Ascending aorta (tissue), 2 donors: Measurements from ENCODE around the gene LRGUK. TPM values are rescaled to one million over a fixed set of nuclear protein-coding genes. Genes with fewer than 3 reads are reported as not detected.

Experiments
- DNase-seq, 2 donors: peaks; one replicate each; pipeline ENCODE4 v3.0.0-alpha.2; 2019; ENCODE audit warnings: low spot score in 2 of 2
- H3K27ac ChIP-seq, 2 donors: fragments of 200-600 bp; sonication (generic); one replicate each; pipeline ENCODE4 v1.5.1; 2016 to 2017; ENCODE audit warnings: mild to moderate bottlenecking in 1 of 2
- H3K27me3 ChIP-seq: fragments of 200-600 bp; sonication (generic); one replicate; pipeline ENCODE4 v1.5.1; 2017
- H3K36me3 ChIP-seq, 2 donors: fragments of 200-600 bp; sonication (generic); one replicate each; pipeline ENCODE4 v1.5.1; 2016
- H3K4me1 ChIP-seq, 2 donors: fragments of 200-600 bp; sonication (generic); one replicate each; pipeline ENCODE4 v1.5.1; 2016 to 2017; ENCODE audit warnings: mild to moderate bottlenecking in 1 of 2
- H3K4me3 ChIP-seq, 2 donors: fragments of 200-600 bp; sonication (generic); one replicate each; pipeline ENCODE4 v1.5.1; 2016 to 2017; ENCODE audit warnings: mild to moderate bottlenecking in 1 of 2
- H3K9me3 ChIP-seq, 2 donors: fragments of 200-600 bp; sonication (generic); one replicate each; pipeline ENCODE4 v1.5.1; 2016
- intact Hi-C: fragments of 100-400 bp; cut with DNase I; formaldehyde crosslinking; loops from one replicate; pipeline ENCODE4 v1.15.1; 2023
- total RNA-seq: library from RNA; depleted of rRNA; stranded (reverse); fragments of >200 nt; gene quantifications from one replicate; pipeline ENCODE4 v1.1.0, GENCODE V29; 2016
- TF ChIP-seq, protein P1 (sequence below), 3 experiments: fragments of 200-600 bp in 2 of 3; fragments of 450-650 bp in 1 of 3; sonication (generic) in 2 of 3; IDR thresholded peaks; one replicate each; pipeline ENCODE4 v1.5.1; 2016 to 2019; ENCODE audit warnings: antibody characterized with exemption in 3 of 3, mild to moderate bottlenecking in 1 of 3, moderate library complexity in 1 of 3

The LRGUK gene
- total RNA-seq, 1 donor from 2014 or later: not detected

DNA sequence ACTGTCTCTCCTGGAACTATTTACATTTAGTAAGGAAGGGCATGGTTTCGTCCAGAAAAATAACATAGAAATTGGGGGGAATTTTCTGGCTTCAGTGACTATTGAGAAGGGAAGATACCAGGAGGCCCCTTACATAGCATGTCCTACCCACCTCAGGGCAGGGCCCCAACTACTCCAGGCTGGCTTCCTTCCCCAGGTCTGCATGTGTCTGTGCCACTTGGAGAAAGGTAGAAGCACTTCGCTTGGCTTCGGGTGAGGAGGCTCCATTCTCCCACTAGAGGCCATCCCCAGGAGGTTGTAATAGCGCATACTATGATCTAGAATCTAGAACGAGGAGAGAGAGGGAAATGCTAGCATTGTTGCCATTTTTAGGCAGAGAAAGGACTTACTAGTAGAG, 14.7 kb downstream of the LRGUK start:
- Histone ChIP-seq H3K9me3 (no peaks in the 10 kb centered on the region), H3K36me3 (no peaks in the 10 kb centered on the region), H3K27ac (no peak overlapping the region), H3K4me1 (no peaks in the 10 kb centered on the region), H3K27me3 (no peaks in the 10 kb centered on the region), H3K4me3 (no peak overlapping the region)
- TF ChIP-seq, protein P1, sequence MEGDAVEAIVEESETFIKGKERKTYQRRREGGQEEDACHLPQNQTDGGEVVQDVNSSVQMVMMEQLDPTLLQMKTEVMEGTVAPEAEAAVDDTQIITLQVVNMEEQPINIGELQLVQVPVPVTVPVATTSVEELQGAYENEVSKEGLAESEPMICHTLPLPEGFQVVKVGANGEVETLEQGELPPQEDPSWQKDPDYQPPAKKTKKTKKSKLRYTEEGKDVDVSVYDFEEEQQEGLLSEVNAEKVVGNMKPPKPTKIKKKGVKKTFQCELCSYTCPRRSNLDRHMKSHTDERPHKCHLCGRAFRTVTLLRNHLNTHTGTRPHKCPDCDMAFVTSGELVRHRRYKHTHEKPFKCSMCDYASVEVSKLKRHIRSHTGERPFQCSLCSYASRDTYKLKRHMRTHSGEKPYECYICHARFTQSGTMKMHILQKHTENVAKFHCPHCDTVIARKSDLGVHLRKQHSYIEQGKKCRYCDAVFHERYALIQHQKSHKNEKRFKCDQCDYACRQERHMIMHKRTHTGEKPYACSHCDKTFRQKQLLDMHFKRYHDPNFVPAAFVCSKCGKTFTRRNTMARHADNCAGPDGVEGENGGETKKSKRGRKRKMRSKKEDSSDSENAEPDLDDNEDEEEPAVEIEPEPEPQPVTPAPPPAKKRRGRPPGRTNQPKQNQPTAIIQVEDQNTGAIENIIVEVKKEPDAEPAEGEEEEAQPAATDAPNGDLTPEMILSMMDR (IDR thresholded peaks at IDR 0.05): no peak
- DNase-seq: no peak
- intact Hi-C loops: no loop called here

DNA sequence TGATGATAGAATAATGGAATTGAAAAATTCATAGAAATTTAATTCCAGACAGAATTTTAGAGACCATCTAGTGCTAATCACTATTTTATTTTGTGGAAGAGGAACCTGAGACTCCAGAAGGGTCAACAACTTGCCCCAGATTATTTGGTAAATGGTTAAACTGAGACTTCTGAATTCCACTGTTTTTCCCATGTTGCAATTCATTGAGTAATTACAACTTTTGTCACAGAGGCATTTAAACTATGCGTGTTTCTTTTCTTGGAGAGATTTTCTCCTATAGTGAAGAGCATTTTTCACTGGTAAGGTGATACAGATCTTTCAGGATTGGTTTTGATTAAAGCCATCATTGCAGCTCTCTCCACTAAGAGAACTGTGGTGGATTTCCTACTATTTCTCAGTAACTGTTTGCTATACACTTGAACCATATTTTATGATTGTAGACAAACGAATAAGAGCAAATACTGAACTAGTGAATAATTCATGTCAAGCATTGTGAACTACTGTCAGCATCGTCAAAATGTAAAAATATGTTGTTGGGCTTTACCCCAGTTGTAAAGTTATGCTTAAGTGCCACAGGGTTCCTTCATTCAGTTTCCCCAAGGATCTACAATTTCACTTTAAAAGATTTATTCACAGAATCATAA, 26.5 kb downstream of the LRGUK start:
- TF ChIP-seq, protein P1 (IDR thresholded peaks at IDR 0.05): no peak
- H3K4me3 ChIP-seq: no peak overlapping the region
- DNase-seq: no peak

DNA sequence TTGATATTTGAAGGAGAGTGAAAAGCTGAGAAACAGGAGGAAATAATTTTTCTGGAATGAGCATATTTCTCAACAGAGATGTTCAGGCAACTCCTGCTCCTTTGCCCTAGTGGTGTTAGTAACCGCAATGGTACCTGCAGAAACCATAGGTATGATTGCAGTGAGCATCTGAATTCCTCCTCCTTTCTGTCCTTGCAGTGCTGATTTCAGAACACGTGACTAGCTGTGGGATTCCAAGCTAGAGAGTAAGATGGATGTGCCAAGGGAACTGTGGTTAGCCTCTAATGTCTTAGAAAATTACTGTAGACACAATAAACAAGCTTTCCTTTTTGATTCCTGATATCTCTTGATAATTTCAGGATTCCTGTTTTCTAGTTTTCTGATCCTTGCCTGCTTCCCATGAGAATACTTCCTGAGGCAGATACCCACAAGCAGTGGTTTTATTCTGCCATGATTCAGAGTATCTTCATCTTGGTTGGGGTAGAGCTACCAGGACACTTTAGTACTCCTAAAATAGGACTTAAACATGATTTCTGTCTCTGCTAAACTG, 27.5 kb downstream of the LRGUK start:
- Histone ChIP-seq H3K4me1 (no peaks in the 10 kb centered on the region), H3K4me3 (no peak overlapping the region), H3K9me3 (no peaks in the 10 kb centered on the region), H3K36me3 (no peaks in the 10 kb centered on the region), H3K27ac (no peak overlapping the region), H3K27me3 (no peaks in the 10 kb centered on the region)
- DNase-seq: no peak
- TF ChIP-seq, protein P1 (IDR thresholded peaks at IDR 0.05): no peak
- intact Hi-C loops: no loop called here

More for the DNA sequence above, 26.5 kb downstream of the LRGUK start:
- Histone ChIP-seq H3K27me3 (no peaks in the 10 kb centered on the region), H3K4me1 (no peaks in the 10 kb centered on the region), H3K36me3 (no peaks in the 10 kb centered on the region), H3K27ac (no peak overlapping the region), H3K9me3 (no peaks in the 10 kb centered on the region)
- intact Hi-C loops: no loop called here

DNA sequence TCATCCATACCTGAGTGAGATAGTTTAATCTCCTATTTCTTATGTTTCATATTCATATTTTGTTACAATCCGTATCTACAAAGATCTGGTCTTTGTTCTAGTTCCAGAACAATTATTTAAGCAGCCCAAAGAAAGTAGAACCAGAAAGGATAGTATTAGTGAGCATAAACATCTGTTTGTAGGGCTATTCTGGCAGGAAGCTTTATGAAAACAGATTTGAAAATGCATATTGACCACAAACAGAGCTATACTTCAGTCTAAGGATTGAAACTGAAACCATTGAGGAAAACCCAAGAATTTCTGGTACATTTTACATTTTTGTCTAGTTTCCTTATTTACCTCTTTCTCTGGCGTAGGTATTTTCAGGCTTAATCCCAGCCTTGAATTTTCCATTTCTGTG, 28.1 kb downstream of the LRGUK start:
- H3K9me3 ChIP-seq: no peaks in the 10 kb centered on the region
- no peak overlapping the region for H3K4me3 ChIP-seq
- no peaks in the 10 kb centered on the region for H3K36me3 ChIP-seq
- no peak for DNase-seq
- intact Hi-C loops: no loop called here
- H3K4me1 ChIP-seq: no peaks in the 10 kb centered on the region
- TF ChIP-seq, protein P1 (IDR thresholded peaks at IDR 0.05): no peak
- no peak overlapping the region for H3K27ac ChIP-seq
- H3K27me3 ChIP-seq: no peaks in the 10 kb centered on the region

DNA sequence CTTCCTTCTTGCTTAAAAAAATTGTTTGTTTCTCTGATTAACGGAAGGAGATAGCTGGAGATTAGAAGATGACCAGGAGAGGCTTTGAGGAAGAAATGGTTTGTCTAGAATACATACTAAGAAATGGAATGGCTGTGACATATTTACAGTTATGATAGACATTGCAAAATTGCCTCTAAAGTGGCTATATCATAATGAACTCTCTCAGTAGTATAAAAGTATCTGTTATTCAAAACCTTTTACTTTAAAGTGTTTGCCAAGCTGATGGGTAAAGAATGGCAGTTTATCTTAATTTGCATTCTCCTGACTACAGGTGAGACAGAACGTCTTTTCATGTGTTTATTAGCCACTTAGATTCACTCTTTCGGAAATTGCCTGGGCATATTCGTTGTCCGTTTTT, 28.7 kb downstream of the LRGUK start:
- Histone ChIP-seq H3K4me3 (no peak overlapping the region), H3K27me3 (no peaks in the 10 kb centered on the region), H3K9me3 (no peaks in the 10 kb centered on the region), H3K4me1 (no peaks in the 10 kb centered on the region), H3K27ac (no peak overlapping the region), H3K36me3 (no peaks in the 10 kb centered on the region)
- DNase-seq: no peak
- intact Hi-C loops: no loop called here
- TF ChIP-seq, protein P1 (IDR thresholded peaks at IDR 0.05): no peak
